Measurements from ENCODE around the gene NPAS4.
A peak's percentile ranks its signal among the peaks of the same experiment; 100 is the strongest.
"Not testable (repeated sequence)": the region's sequence is repeated elsewhere in the genome, so short reads cannot be mapped to it uniquely, and the experiment has no call there.

Gene NPAS4

DNA sequence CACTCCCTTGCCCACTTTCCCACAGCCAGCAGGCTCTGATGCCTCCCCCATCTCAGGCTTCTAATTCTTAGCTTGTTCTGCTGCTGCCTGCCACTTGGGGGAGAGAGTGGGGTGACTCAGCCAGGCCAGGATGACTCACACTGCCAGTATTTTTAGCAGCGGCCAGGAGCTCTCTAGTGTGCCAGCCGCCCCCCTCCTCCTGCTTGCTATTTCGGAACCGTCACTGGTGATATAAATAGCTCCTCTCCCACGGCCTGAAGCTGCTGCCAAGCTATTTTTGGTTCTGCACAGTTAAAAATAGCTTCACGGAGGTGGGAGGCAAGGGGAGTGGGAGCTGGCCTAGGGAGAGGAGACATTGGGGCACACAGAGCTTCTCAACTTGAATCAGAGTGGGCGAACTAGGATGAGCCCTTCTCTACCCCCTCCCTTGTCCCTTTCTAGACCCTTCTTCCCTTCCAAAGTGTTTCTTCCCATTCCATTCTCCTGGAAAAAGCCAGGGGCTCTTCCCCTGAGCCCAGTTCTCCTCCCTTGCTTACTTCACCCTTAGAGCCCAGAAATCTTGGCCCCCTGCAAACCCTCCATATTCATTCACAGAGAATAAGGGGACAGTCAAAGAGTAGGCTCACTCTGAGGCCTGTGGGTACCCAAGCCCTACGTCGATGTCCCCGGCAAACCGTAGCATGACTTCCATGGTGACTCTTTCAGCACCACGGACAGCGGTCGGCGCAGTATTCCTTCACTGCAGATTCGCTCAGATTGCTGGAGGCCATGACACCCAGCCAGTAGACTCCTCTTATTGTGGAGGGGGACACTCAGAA lies 2.5 kb upstream of the NPAS4 start:
- DNase-seq, result peak; percentile 56

DNA sequence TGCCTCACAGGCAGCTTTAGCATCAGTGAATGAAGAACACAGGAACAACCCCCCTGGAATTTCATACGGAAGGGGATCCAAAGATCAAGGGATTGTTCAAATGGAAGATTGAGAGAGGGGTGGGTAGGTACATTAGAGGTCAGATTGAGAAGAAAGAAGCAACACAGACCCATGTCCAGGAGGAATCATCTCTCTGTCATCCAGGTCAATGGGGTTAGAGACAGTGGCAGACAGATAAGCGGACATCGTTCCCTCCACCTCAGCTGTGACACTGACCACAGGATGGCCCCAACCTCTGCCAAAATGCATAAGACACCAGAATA lies 1.9 kb upstream of the NPAS4 start:
- DNase-seq, result no peak

DNA sequence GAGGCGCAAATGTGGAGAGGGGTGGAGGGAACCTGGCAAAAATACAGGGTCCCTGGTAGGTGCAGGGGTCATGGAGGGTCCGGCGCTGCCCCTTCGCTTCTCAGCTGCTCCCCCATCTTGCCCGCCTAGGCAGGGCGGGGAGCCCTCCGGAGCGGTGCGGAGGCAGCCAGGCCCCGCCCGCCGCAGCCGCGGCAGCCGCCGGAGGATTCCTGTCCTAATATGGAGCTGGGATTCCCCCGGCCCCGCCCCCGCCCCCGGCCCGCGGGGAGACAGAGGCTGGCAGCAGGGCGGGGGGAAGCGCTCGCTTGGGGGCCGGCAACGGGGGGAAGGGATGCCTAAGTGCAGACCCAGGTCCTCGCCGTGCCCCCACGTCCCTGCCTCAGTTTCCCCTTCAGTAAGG lies 1.0 kb upstream of the NPAS4 start:
- DNase-seq, result no peak

DNA sequence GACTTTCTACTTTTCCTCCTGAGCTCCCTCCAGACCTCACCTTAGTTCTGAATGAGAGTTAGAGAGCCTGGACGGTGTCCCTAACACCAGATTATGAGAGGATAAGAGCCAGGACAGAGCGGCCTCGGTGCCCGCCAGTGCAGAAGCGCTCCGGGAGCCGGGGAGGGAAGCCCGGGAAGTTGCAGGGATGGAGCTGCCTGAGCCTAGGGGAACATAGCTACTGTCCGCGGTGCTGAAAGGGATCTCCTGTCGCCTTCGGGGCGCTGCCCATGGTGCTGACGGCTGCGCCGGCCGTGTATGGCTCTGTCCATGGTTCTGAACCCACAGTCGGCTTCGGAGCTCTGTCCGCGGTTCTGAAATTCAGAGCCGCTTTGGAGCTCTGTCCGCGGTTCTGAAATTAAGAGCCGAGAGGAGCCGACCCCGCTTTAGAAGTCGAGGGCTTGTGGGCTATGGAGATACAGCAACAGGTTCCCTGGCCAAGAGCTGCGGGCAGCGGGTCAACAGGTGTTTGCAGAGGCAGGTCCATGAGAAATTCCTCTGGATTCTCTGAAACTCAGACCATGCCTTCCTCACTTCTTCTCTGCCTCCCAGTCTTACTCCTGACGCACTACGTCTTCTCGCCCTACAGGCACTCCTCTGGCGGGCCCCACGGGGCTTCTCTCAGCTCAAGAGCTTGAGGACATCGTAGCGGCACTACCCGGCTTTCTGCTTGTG lies 814 bp downstream of the NPAS4 start:
- peak; percentile 86 for DNase-seq

DNA sequence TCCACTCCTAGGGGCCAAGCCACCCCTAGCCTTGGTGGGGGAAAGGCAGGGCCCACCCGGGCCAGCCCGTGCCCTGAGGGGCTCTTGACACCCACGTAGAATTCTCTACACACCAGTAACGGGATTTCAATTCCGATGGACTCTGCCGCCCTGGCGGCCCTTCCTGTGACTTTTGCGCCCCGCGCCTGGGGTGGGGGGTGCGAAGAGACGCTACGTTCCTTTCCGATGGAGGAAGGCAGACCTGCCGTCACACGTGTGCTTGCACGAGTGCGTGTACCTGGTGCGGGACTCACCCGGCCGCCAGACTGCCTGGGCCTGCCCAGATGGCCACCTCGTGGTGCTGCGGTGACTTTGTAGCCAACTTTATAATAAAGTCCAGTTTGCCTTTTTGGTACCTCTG lies 5.5 kb downstream of the NPAS4 start:
- DNase-seq, result no peak

DNA sequence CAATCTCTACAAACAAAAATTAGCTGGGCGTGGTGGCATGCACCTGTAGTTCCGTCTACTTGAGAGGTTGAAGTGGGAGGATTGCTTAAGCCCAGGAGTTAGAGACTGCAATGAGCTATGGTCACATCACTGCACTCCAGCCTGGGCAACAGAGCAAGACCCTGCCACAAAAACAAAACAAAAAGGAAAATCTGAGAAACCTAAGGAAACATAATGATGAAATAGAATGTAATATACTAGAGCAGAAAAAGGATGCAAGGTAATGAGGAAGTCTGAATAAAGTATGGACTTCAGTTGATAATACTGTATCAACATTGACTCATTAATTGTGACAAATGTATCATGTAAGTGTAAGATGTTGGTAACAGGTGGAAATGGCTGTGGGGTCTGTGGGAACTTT lies 8.1 kb downstream of the NPAS4 start:
- DNase-seq, result no peak

DNA sequence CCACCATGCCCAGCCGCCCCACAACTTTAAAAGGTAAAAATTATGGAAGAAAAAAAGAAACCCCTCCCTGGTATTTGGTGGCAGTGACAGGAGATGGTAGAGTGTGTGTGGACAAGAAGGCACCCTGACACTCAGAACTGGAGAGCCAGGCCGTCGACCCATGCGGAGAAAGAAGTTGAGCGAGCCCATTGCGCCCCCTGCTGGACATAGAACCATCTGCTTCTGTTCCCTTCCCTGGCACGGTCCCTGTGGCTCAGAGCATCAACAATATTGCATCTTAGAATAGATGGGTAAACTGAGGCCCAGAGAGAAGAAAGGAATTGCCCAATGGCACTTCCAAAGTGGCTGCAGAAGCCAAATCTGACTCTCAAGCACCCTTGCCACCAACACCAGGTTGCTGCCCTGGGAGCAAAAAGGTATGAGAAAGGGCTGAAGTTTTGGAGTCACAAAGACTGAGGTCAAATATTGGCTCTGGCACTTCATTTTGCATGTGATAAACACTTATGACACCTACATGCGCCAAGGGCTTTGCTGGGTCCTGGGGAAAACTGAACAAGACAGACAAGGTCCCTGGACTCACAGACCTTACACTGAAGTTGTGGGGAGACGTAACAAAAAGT lies 9.3 kb downstream of the NPAS4 start:
- peak; percentile 77 for DNase-seq

DNA sequence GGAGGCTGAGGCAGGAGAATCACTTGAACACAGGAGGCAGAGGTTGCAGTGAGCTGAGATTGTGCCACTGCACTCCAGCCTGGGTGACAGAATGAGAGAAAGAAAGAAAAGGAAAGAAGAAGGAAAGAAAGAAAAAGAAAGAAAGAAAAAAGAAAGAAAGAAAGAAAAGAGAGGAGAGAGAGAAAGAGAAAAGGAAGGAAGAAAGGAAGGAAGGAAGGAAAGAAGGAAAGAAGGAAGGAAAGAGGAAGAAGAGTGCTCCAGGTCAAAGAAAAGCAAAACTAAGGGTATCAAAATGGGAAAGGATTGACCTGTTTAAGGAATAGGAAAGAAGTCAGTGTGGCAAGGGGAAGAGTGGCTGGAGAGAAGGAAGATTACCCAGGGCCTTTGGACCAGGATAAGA lies 10.5 kb downstream of the NPAS4 start:
- not testable (repeated sequence) for DNase-seq

DNA sequence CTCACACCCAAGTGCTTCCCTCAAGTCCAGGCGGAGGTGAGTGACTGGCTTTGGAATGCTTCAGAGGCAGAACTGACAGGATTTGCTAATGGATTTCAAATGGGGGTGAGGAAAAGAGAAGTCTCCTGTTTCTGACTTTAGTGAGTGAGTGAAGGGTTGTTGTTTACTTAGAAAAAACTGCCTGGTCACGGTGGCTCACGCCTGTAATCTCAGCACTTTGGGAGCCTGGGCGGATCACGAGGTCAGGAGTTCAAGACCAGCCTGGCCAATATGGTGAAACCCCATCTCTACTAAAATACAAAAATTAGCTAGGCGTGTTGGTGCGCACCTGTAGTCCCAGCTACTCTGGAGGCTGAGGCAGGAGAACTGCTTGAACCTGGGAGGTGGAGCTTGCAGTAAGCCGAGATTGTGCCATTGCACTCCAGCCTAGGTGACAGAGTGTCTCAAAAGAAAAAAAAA lies 11.1 kb downstream of the NPAS4 start:
- DNase-seq, result not testable (repeated sequence)

DNA sequence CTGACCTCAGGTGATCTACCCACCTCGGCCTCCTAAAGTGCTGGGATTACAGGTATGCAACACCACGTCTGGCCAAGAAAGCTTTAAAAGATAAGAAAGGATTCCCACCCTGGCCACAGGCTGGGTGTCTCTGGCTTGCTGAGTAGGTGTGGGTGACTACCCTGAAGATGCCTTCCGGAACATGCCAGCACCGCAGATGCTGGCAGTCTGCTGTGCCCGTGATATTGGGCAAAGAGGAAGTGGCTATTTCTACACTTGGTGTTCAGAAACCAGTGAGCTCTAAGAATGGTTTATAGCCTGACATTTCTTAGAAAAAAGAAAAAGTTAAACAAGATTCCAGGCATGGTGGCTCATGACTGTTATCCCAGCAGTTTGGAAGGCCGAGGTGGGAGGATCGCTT lies 11.8 kb downstream of the NPAS4 start:
- no peak for DNase-seq

DNA sequence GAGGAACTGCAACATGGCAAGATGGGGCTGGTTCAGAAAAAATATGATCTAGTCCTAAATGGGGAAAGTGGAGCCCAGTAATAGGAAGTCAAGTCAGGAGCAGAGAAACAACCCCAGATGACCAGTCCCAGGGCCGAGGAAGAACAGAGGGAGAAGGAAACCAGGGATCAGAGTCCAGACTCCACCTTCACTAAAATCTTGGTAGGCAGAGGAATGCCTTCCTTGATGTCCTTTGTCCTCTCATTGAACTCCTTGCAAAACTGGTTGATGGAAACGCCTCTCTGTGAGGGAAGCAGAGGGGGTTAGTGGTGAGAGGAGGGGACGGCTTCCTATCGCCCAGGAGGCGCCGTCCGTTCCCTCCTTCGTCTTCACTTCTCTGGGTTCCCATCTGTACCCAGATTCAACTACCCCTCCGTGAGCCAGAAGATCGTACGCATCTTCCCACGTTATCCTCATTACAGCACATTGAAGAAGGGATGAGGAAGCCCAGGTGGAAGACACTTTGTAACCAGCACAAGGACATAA lies 17.2 kb downstream of the NPAS4 start:
- DNase-seq, result no peak

DNA sequence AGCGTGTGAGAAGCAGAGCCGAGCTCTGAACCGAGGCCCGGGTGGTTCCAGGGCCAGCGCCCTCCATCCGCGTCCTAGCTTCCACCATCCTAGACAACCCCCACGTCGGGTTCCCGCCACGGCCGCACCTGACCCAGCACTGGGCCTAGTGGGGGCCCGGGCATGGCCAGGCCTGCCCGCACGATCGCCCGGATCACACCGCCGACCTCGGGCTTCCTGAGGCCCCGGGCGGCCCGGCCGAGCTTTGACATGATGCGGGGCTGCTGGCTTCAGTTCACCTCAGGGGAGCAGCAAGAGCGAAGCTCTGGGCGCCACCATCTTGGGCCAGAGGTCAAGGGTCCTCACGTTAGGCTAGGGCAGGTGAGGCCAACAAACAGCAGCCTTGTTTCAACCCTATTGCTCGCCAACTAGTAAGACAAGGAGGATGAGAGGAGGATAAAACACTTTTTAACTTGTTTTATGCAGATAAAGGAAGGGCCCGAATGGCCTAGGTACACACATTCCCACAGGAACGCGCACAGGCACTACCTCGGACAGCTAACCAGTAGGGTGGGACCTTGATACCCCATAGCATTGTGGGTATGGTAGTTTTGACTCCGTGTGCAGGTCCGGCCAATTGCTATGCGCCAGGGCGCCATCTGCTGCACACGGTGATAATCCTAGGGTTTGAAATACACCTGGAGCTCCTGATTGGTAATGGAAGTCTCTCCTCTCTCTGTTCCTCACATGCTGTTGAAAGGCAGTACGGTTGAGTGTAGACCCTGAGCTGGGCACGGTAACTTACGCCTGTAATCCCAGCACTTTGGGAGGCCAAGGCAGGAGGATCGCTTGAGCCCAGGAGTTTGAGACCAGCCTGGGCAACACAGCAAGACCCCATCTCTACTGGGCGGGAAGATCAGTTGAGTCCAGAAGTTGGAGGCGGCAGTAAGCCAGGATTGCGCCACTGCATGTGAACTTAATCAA lies 17.9 kb downstream of the NPAS4 start, which contains the start of gene MRPL11:
TSS of gene MRPL11 (minus strand) at position 345 of the 963 bp plus-strand sequence. CDS start at position 251, 94 bp downstream.
- peak; percentile 91 for DNase-seq

DNA sequence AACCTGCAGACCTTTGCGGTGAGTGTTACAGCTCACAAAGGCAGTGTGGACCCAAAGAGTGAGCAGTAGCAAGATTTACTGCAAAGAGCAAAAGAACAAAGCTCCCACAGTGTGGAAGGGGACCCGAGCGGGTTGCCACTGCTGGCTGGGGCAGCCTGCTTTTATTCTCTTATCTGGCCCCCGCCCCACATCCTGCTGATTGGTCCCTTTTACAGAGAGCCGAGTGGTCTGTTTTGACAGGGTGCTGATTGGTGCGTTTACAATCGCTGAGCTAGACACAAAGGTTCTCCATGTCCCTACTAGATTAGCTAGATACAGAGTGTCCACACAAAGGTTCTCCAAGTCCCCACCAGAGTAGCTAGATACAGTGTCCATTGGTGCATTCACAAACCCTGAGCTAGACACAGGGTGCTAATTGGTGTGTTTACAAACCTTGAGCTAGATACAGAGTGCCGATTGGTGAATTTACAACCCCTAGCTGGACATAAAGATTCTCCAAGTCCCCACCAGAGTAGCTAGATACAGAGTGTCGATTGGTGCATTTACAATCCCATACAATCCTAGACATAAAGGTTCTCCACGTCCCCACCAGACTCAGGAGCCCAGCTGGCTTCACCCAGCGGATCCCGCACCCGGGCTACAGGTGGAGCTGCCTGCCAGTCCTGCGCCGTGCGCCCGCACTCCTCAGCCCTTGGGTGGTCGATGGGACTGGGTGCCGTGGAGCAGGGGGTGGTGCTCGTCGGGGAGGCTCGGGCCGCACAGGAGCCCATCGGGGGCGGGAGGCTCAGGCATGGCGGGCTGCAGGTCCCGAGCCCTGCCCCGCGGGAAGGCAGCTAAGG lies 19.5 kb downstream of the NPAS4 start:
- not testable (repeated sequence) for DNase-seq

DNA sequence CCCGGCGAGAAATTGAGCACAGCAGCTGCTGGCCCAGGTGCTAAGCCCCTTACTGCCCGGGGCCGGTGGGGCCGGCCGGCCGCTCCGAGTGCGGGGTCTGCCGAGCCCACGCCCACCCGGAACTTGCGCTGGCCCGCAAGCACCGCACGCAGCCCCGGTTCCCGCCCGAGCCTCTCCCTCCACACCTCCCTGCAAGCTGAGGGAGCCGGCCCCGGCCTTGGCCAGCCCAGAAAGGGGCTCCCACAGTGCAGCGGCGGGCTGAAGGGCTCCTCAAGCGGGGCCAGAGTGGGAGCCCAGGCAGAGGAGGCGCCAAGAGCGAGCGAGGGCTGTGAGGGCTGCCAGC lies 20.1 kb downstream of the NPAS4 start:
- DNase-seq, result not testable (repeated sequence)

DNA sequence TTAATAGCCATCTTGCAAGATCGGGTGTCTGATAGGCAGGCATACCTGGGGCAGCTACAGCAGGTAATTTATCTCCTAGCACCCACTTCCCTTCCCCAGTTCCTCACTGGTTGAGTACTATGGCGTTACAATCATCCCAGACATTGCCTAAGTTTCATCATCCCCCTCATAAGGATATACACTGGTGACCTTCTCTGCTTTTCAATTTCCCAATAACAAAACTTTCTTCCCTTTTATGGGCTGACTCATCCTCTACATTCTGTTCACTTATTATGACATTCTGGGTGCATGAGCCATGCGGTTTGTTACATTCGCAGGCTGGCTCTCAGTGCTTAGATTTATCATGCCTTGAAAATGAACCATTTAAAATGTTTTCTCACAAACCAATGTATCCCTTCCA lies 22.8 kb downstream of the NPAS4 start:
- no peak for DNase-seq

DNA sequence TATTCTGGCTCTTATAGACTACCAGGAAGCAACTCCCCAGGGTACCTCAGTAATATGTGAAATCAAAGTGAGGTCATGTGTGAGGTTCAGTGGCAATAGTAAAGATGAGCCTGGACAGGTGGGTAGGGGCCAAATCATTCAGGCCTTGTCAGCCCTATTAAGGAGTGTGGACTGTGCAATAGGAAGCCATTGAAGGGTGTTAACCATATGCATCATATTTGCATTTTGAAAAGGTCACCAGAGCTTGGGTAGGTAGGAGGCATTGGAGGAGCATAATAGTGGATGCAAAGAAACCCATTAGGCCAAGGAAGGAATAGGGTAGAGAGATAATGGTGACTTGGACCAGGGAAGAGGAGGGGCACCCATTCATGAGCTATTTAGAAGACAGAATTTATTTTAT lies 26.2 kb downstream of the NPAS4 start:
- no peak for DNase-seq

DNA sequence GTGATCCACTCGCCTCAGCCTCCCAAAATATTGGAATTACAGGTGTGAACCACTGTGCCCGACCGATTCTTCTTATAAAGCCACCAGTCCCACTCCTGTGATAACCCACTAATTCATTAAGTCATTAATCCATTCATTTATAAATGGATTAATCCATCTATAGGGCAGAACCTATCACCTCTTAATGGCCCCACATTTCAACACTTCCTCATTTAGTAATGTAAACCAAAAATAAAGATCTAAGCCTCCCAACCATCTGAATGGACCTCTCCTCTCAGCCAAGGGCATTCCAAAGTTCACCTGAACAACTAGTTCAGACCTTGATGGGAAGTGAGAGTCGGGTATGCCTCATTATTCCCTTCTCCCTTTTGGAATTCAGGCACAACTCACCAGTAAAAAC lies 27.7 kb downstream of the NPAS4 start:
- no peak for DNase-seq

DNA sequence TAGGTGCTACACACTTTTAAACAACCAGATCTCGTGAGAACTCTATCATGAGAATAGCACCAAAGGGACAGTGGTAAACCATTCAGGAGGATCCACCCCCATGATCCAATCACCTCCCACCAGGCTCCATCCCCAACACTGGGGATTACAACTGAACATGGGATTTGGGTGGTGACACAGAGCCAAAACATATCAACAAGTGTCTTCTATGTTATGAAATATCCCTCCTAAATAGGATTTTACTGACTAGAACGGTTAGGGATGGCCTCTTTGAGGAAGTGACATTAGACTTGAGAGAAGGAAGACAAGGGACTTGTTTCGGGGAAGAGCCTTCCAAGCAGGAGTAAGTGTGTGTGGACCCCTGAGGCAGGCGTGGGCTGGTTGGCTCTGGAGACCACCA lies 29.7 kb downstream of the NPAS4 start:
- no peak for DNase-seq

DNA sequence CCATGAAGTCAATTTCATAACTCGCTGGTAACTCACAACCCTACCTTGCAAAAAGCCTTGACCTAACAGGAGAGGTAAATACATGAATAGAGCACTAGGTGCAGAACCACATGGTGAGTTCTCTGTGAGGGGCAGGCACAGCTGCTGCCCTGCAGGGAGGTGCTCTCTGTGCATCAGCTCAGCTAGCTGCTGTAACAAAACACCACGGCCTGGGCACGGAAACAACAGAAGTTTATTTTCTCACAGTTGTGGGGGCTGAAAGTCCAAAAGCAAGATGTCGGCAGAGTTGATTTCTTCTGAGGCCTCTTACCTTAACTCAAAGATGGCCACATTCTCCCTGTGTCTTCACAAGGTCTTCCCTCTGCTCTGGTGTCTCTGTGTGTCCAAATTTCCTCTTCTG lies 30.8 kb downstream of the NPAS4 start:
- DNase-seq, result no peak

DNA sequence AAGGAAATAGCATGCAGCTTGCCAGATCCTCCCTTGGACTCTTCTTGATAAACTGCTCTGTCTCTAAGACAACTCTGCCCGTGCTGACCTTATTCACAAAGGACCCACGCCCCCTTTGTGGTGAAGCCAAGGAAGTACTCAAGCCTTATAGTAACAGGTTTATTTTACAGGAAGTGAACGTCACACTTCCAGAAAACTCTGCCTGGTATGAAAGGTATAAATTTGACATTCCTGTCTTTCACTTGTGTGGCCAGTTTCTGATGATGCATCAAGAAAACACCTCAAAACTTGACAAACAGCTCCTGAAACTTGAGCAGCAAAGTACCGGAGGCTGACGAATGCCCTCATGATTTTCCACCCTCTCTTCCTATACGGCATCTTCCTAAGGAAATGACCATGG lies 33.4 kb downstream of the NPAS4 start:
- no peak for DNase-seq

DNA sequence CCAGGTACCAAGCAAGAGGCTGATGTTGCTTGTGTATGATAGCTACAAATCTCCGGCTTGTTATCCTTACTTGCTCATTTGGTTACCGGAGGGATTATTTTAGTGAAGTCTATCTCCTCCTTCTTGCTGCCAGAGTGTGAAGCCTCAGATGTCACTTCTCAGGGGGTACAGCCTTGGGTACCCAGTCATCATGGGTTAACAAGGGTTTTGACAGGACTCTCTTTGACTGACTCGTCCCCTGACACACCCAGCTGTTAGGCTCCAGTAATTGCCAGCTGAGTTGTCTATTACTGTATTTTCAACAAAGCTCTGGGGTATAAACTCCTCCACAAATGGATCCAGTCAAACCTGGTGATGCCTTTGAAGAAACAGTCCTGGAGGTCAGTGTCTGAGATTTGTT lies 34.0 kb downstream of the NPAS4 start:
- DNase-seq, result no peak

DNA sequence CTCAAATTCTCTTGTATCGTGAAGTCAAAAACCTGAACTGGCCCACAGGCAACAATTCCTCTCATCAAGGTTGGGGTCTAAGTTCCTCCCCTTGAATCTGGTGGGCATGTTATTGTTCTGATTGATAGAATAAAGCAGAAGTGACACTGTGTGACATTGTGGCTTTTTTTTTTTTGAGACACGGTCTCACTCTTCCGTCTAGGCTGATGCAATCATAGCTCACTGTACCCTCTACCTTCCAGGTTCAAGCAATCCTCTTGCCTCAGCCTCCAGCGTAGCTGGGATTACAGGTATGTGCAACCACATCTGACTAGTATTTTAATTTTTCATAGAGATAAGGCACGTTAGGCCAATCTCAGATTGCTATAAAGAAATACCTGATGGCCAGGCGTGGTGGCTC lies 37.0 kb downstream of the NPAS4 start:
- no peak for DNase-seq

Measured in CD4-positive, alpha-beta T cell treated with Interleukin-6 for 4 hours (primary cell).